Neural crest cell (in vitro differentiated cells): ENCODE results near the gene VPS13C. TPM values are rescaled to one million over a fixed set of nuclear protein-coding genes. Genes with fewer than 3 reads are reported as not detected.
"Not testable (repeated sequence)": the region's sequence is repeated elsewhere in the genome, so short reads cannot be mapped to it uniquely, and the experiment has no call there.

Source experiments
- DNase-seq: peaks from one replicate; pipeline ENCODE4 v3.0.0; 2021; ENCODE audit warnings: low read depth, mixed read lengths, low spot score
- H3K27ac Mint-ChIP-seq: one replicate; pipeline ENCODE4 v1.8.0; 2021; ENCODE audit warnings: mild to moderate bottlenecking, mixed read lengths; ENCODE audit not compliant: unreplicated experiment
- H3K27me3 Mint-ChIP-seq: 2 replicates; pipeline ENCODE4 v1.8.0; 2021; ENCODE audit warnings: low read depth, mild to moderate bottlenecking, mixed read lengths
- H3K36me3 Mint-ChIP-seq: 2 replicates; pipeline ENCODE4 v1.8.0; 2021; ENCODE audit warnings: low read depth, mild to moderate bottlenecking, mixed read lengths
- H3K4me1 Mint-ChIP-seq: 2 replicates; pipeline ENCODE4 v1.8.0; 2021; ENCODE audit warnings: mixed read lengths
- H3K4me3 Mint-ChIP-seq: one replicate; pipeline ENCODE4 v1.8.0; 2021; ENCODE audit warnings: mild to moderate bottlenecking, mixed read lengths
- H3K9me3 Mint-ChIP-seq: 2 replicates; pipeline ENCODE4 v1.8.0; 2021; ENCODE audit warnings: mixed read lengths
- CTCF ChIP-seq: fragments of 200-600 bp; sonication (generic); conservative IDR thresholded peaks from 2 replicates; pipeline ENCODE4 v1.5.0; 2021; ENCODE audit warnings: antibody characterized with exemption, mild to moderate bottlenecking
- total RNA-seq: library from RNA; stranded (reverse); gene quantifications from 2 replicates; pipeline ENCODE4 v1.2.1, GENCODE V29; 2021

Gene VPS13C
- total RNA-seq, 1 donor from 2014 or later: 33.1 TPM

DNA sequence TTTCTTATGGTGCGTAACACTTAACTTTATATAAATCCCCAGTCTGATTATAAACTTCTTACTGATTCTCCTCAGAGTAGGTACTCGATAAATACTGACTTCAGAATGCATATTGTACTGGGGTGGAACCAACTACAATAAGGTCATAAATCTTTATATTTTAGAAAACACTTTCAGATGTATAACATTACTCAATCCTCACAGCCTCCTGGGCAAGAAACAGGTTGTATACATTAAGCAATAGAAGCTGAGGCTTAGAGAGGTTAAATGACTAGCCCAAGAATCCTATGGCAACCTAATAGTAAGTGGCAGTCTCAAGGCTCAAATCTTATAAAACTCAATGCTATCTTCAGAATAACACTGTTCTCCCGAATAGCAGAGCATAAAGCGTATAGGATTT is 9.1 kb downstream of the VPS13C start:
- Mint-ChIP-seq H3K27me3 (no peaks in the 10 kb centered on the region), H3K36me3 (peaks cover 3% of the 10 kb centered on the region), H3K4me3 (no peak overlapping the region), H3K27ac (no peak overlapping the region), H3K4me1 (peaks cover 12% of the 10 kb centered on the region), H3K9me3 (peaks cover 3% of the 10 kb centered on the region)
- no peak for DNase-seq
- no peak for TF ChIP-seq CTCF

GRCh38 chr15:62050115-62050514 is 10.1 kb downstream of the VPS13C start:
- Mint-ChIP-seq H3K36me3 (peaks cover 3% of the 10 kb centered on the region), H3K4me1 (peaks cover 8% of the 10 kb centered on the region), H3K4me3 (no peak overlapping the region), H3K27me3 (no peaks in the 10 kb centered on the region), H3K27ac (no peak overlapping the region), H3K9me3 (peaks cover 3% of the 10 kb centered on the region)
- TF ChIP-seq CTCF: no peak
- no peak for DNase-seq

- DNase-seq, H3K27me3 Mint-ChIP-seq, H3K4me1 Mint-ChIP-seq, H3K4me3 Mint-ChIP-seq, H3K36me3 Mint-ChIP-seq, H3K27ac Mint-ChIP-seq, H3K9me3 Mint-ChIP-seq: not testable (repeated sequence)
Measured at GRCh38 chr15:62048254-62048653, 12.0 kb downstream of the VPS13C start.

DNA sequence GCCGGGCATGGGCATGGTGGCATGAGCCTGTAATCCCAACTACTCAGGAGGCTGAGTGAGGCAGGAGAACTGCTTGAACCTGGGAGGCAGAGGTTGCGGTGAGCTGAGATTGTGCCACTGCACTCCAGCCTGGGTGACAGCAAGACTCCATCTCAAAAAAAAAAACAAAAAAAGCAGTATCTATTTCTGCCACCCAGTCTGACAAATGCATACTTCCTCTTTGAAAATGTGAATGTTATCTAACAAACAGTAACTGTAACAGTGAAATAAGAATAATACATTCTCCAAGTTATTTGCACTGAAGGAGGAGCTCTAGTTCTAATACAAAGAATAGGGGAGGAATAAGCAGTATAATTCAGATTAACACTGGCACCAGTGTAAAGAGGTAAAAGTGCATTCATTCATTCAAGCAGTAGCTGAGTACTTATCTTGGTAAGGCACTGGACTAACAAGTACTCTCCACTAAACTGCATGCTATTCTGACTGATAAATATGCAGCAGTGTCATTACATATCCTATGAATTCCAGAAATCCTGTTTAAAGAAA is 12.9 kb downstream of the VPS13C start:
- H3K4me3 Mint-ChIP-seq: no peak overlapping the region
- H3K27ac Mint-ChIP-seq: no peak overlapping the region
- peaks cover 4% of the 10 kb centered on the region for H3K4me1 Mint-ChIP-seq
- peaks cover 3% of the 10 kb centered on the region for H3K36me3 Mint-ChIP-seq
- H3K9me3 Mint-ChIP-seq: peaks cover 3% of the 10 kb centered on the region
- TF ChIP-seq CTCF: no peak
- no peak for DNase-seq
- H3K27me3 Mint-ChIP-seq: no peaks in the 10 kb centered on the region

GRCh38 chr15:62046078-62046743 is 14.0 kb downstream of the VPS13C start:
- no peak for TF ChIP-seq CTCF
- no peak overlapping the region for H3K27ac Mint-ChIP-seq
- H3K36me3 Mint-ChIP-seq: peaks cover 3% of the 10 kb centered on the region

GRCh38 chr15:62035256-62035924 is 24.9 kb downstream of the VPS13C start:
- no peak for TF ChIP-seq CTCF

More at GRCh38 chr15:62046078-62046743, 14.0 kb downstream of the VPS13C start:
- DNase-seq: no peak
- Mint-ChIP-seq H3K4me3 (no peak overlapping the region), H3K9me3 (peaks cover 3% of the 10 kb centered on the region), H3K27me3 (no peaks in the 10 kb centered on the region), H3K4me1 (no peaks in the 10 kb centered on the region)

More at GRCh38 chr15:62035256-62035924, 24.9 kb downstream of the VPS13C start:
- no peak overlapping the region for H3K4me3 Mint-ChIP-seq
- H3K36me3 Mint-ChIP-seq: peaks cover 20% of the 10 kb centered on the region
- no peaks in the 10 kb centered on the region for H3K4me1 Mint-ChIP-seq
- H3K9me3 Mint-ChIP-seq: peaks cover 7% of the 10 kb centered on the region
- H3K27me3 Mint-ChIP-seq: no peaks in the 10 kb centered on the region
- H3K27ac Mint-ChIP-seq: no peak overlapping the region
- no peak for DNase-seq
